ENCODE data around the gene ARNT2. TPM values are rescaled to one million over a fixed set of nuclear protein-coding genes. Genes with fewer than 3 reads are reported as not detected.
A peak's percentile ranks its signal among the peaks of the same experiment; 100 is the strongest.

Gene ARNT2
- total and polyA plus RNA-seq, 3 experiments from 2014 or later, result 0.11 to 0.13 TPM; not detected in 1

DNA sequence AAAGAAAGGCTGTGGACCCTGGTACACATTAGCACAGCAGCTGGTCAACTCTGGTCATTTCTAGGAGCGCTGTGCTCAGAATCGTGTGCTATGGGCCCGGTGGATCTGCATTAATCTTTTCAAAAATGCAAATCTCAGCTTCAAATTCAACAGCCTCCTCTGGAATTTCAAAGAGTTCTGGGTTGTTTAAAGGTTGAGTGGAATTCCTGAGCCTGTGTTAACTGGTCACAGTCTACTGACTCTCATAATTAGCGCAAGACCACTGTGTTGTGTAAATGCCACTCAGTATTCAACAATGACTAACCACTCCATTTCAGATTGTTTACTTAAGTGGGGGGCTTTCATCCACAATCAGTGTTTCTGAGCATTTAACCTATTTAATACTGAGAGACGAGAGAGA, 2.7 kb upstream of the ARNT2 start:
- Mint-ChIP-seq H3K27me3 (peaks cover 28 to 75% of the 10 kb centered on the region in 2 donors), H3K4me3 (no peak overlapping the region), H3K9me3 (peaks cover 0 to 2% (median 0%) of the 10 kb centered on the region in 5 donors), H3K4me1 (peaks cover 3 to 5% (median 5%) of the 10 kb centered on the region in 3 donors), H3K36me3 (peaks cover 0 to 3% (median 0%) of the 10 kb centered on the region in 3 donors), H3K27ac (no peak overlapping the region)
- POLR2A ChIA-PET, result no interaction called here
- H3K27me3 ChIP-seq (ENCODE audit: insufficient read depth, low read length, poor library complexity, severe bottlenecking), result peaks cover 10% of the 10 kb centered on the region
- no peaks in the 10 kb centered on the region for H3K9me3 ChIP-seq (ENCODE audit: low read length)
- H3K27ac ChIP-seq (ENCODE audit: low read depth, low read length), result no peak overlapping the region
- H3K4me3 ChIP-seq (ENCODE audit: low read length), result no peak overlapping the region
- no peaks in the 10 kb centered on the region for H3K36me3 ChIP-seq (ENCODE audit: insufficient read depth, low read length)
- no peak for DNase-seq
- CTCF ChIA-PET, result no interaction called here
- H3K4me1 ChIP-seq (ENCODE audit: insufficient read depth, low read length), result no peaks in the 10 kb centered on the region

DNA sequence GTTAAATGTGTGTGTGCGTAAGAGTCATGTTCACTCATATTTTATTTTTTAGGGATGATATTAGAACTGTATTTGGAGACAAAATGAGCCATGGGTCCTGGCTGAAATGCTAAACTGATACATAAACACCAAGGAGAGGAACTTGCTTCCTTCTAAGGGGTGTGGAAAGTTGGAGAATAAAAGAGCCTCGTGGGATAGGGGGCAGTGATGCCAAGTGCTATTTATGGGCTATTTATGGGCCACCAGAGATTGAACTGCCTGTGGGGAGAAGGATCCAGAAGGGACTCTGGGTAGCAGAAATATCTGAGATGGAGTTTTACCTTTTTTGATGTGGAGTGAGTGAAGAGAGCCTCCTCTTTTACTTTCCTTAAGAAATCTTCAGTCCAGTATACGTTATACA, 1.8 kb upstream of the ARNT2 start:
- DNase-seq, result no peak
- CTCF ChIA-PET, result no interaction called here
- peaks cover 28 to 75% of the 10 kb centered on the region in 2 donors for H3K27me3 Mint-ChIP-seq
- Histone ChIP-seq H3K27me3 (ENCODE audit: insufficient read depth, low read length, poor library complexity, severe bottlenecking) (peaks cover 10% of the 10 kb centered on the region), H3K27ac (ENCODE audit: low read depth, low read length) (no peak overlapping the region), H3K9me3 (ENCODE audit: low read length) (no peaks in the 10 kb centered on the region), H3K4me1 (ENCODE audit: insufficient read depth, low read length) (no peaks in the 10 kb centered on the region), H3K4me3 (ENCODE audit: low read length) (no peak overlapping the region), H3K36me3 (ENCODE audit: insufficient read depth, low read length) (no peaks in the 10 kb centered on the region)
- peaks cover 0 to 3% (median 0%) of the 10 kb centered on the region in 3 donors for H3K36me3 Mint-ChIP-seq
- no peak overlapping the region for H3K4me3 Mint-ChIP-seq
- peaks cover 0 to 2% (median 0%) of the 10 kb centered on the region in 5 donors for H3K9me3 Mint-ChIP-seq
- no peak overlapping the region for H3K27ac Mint-ChIP-seq
- POLR2A ChIA-PET, result no interaction called here
- peaks cover 3 to 5% (median 5%) of the 10 kb centered on the region in 3 donors for H3K4me1 Mint-ChIP-seq

DNA sequence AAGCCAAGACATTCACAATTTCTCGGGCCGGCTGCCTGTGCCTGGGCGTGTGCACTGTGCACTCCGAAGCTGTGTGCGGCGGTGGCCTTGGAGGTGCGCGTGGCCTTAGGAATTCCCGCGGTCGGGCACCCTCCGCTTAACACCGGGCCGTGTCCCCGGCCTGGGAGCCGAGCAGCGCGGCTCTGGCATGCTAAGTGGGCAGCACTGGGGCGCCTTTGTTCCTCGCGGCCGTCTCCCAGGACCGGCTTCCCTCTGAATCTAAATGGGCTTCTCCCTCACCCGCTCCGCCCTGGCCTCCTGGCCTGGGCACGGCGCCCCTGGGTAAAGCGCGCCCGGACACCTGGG, 498 bp upstream of the ARNT2 start:
- peaks cover 0 to 4% (median 0%) of the 10 kb centered on the region in 5 donors for H3K9me3 Mint-ChIP-seq
- H3K9me3 ChIP-seq (ENCODE audit: low read length), result no peaks in the 10 kb centered on the region
- H3K4me3 Mint-ChIP-seq, result no peak overlapping the region
- H3K27ac ChIP-seq (ENCODE audit: low read depth, low read length), result no peak overlapping the region
- H3K27ac Mint-ChIP-seq, result no peak overlapping the region
- ChIA-PET CTCF (no interaction called here), POLR2A (no interaction called here)
- no peaks in the 10 kb centered on the region for H3K4me1 ChIP-seq (ENCODE audit: insufficient read depth, low read length)
- no peaks in the 10 kb centered on the region for H3K36me3 ChIP-seq (ENCODE audit: insufficient read depth, low read length)
- H3K36me3 Mint-ChIP-seq, result peaks cover 0 to 3% (median 0%) of the 10 kb centered on the region in 3 donors
- H3K4me3 ChIP-seq (ENCODE audit: low read length), result no peak overlapping the region
- H3K27me3 Mint-ChIP-seq, result peaks cover 30 to 74% of the 10 kb centered on the region in 2 donors
- peaks cover 10% of the 10 kb centered on the region for H3K27me3 ChIP-seq (ENCODE audit: insufficient read depth, low read length, poor library complexity, severe bottlenecking)
- peaks cover 3 to 5% (median 5%) of the 10 kb centered on the region in 3 donors for H3K4me1 Mint-ChIP-seq
- no peak for DNase-seq

DNA sequence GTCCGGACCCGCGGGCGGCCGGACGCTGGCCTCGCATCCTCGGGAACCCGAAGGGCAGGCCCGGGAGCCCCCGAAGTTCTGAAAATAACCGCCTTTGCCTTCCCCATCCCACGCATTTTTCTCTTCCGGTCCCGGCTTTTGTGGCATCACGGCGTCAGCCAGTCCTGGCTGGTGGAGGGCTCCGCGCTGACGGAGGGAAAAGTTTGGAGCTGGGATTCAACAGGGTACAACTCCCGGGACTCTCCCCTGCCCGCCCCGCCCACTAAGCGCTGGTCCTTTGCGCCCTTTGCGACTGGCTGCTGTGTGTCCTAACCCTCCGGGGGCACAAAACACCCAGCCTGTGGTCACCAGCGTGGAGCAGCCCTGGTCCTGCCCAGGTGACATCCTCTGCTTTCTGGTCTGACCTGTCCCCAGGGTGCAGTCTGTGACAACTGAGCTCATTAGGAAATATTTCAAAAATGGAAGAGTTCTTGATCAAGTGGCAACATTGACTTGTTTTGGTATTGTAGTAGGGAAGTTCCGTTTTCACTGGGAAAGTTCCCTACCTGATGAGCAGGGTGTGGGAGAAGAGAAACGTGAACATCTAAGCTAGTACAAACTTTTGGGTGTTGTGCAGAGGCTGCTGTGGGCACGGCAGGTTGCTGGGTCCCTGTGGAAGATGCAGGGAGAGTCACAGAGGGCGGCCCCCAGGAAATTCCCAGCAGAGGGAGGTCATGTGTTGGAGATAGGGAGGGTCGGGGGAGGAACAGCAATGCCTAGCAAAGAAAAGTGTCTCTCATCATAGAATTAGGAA, 775 bp downstream of the ARNT2 start:
- H3K4me1 Mint-ChIP-seq, result peaks cover 3 to 5% (median 5%) of the 10 kb centered on the region in 3 donors
- H3K4me3 Mint-ChIP-seq, result peak overlapping the region in 2 of 7 donors; percentile 9 to 25
- no peaks in the 10 kb centered on the region for H3K9me3 ChIP-seq (ENCODE audit: low read length)
- peaks cover 30 to 73% of the 10 kb centered on the region in 2 donors for H3K27me3 Mint-ChIP-seq
- peaks cover 0 to 4% (median 0%) of the 10 kb centered on the region in 5 donors for H3K9me3 Mint-ChIP-seq
- ChIA-PET POLR2A (no interaction called here), CTCF (no interaction called here)
- no peaks in the 10 kb centered on the region for H3K36me3 ChIP-seq (ENCODE audit: insufficient read depth, low read length)
- H3K4me3 ChIP-seq (ENCODE audit: low read length), result no peak overlapping the region
- no peaks in the 10 kb centered on the region for H3K4me1 ChIP-seq (ENCODE audit: insufficient read depth, low read length)
- H3K36me3 Mint-ChIP-seq, result peaks cover 0 to 3% (median 0%) of the 10 kb centered on the region in 3 donors
- no peak for DNase-seq
- no peak overlapping the region for H3K27ac ChIP-seq (ENCODE audit: low read depth, low read length)
- H3K27me3 ChIP-seq (ENCODE audit: insufficient read depth, low read length, poor library complexity, severe bottlenecking), result peaks cover 14% of the 10 kb centered on the region
- H3K27ac Mint-ChIP-seq, result peak overlapping the region in 1 of 8 donors; percentile 65

DNA sequence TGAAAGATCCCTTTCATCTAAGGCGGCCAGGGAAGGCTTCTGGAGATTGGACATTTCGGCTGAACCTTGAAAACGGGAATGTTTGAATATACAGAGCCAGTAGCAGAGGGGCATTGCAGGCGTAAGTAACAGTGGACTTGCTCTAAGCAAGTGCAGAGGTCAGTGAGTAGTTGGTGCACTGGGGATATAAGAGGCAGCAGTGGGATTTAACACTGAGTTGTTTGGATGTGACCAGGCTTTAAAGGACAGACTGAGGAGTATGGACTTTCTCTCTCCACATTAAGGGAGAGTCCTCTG, 1.3 kb downstream of the ARNT2 start:
- Histone ChIP-seq H3K36me3 (ENCODE audit: insufficient read depth, low read length) (no peaks in the 10 kb centered on the region), H3K4me1 (ENCODE audit: insufficient read depth, low read length) (no peaks in the 10 kb centered on the region), H3K9me3 (ENCODE audit: low read length) (no peaks in the 10 kb centered on the region), H3K27me3 (ENCODE audit: insufficient read depth, low read length, poor library complexity, severe bottlenecking) (peaks cover 15% of the 10 kb centered on the region), H3K4me3 (ENCODE audit: low read length) (no peak overlapping the region), H3K27ac (ENCODE audit: low read depth, low read length) (no peak overlapping the region)
- H3K4me3 Mint-ChIP-seq, result peak overlapping the region in 1 of 7 donors; percentile 9
- peaks cover 0 to 2% (median 0%) of the 10 kb centered on the region in 5 donors for H3K9me3 Mint-ChIP-seq
- DNase-seq, result no peak
- POLR2A ChIA-PET, result no interaction called here
- peaks cover 0 to 3% (median 0%) of the 10 kb centered on the region in 3 donors for H3K36me3 Mint-ChIP-seq
- H3K27ac Mint-ChIP-seq, result no peak overlapping the region
- peaks cover 3 to 5% (median 5%) of the 10 kb centered on the region in 3 donors for H3K4me1 Mint-ChIP-seq
- peaks cover 26 to 71% of the 10 kb centered on the region in 2 donors for H3K27me3 Mint-ChIP-seq
- CTCF ChIA-PET, result no interaction called here

DNA sequence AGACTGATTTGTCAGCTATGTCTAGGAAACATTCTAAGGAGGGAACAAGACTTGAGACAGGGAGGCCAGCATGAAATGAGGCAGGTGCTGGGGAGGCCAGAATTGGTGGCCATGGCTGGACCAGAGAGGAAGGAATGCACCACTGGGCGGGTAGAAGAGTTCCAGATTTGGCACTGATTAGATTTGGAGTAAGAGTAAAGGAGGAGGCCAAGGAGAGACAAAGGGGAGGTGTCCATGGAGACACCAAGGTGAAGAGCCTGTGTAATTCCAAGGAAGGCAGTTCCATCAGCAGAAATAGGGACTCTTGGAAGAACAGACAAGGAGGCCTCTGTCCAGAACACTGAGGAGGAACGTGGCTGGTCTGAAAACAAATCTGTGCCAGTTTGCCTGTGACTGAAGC, 1.8 kb downstream of the ARNT2 start:
- no peak overlapping the region for H3K4me3 Mint-ChIP-seq
- DNase-seq, result no peak
- H3K27me3 ChIP-seq (ENCODE audit: insufficient read depth, low read length, poor library complexity, severe bottlenecking), result peaks cover 15% of the 10 kb centered on the region
- H3K9me3 Mint-ChIP-seq, result peaks cover 0 to 3% (median 0%) of the 10 kb centered on the region in 5 donors
- peaks cover 3 to 5% (median 5%) of the 10 kb centered on the region in 3 donors for H3K4me1 Mint-ChIP-seq
- ChIA-PET CTCF (no interaction called here), POLR2A (no interaction called here)
- H3K36me3 Mint-ChIP-seq, result peaks cover 0 to 3% (median 0%) of the 10 kb centered on the region in 3 donors
- H3K27me3 Mint-ChIP-seq, result peaks cover 26 to 75% of the 10 kb centered on the region in 2 donors
- no peak overlapping the region for H3K27ac Mint-ChIP-seq
- H3K4me1 ChIP-seq (ENCODE audit: insufficient read depth, low read length), result no peaks in the 10 kb centered on the region
- H3K9me3 ChIP-seq (ENCODE audit: low read length), result no peaks in the 10 kb centered on the region
- H3K4me3 ChIP-seq (ENCODE audit: low read length), result no peak overlapping the region
- H3K36me3 ChIP-seq (ENCODE audit: insufficient read depth, low read length), result no peaks in the 10 kb centered on the region
- H3K27ac ChIP-seq (ENCODE audit: low read depth, low read length), result no peak overlapping the region

DNA sequence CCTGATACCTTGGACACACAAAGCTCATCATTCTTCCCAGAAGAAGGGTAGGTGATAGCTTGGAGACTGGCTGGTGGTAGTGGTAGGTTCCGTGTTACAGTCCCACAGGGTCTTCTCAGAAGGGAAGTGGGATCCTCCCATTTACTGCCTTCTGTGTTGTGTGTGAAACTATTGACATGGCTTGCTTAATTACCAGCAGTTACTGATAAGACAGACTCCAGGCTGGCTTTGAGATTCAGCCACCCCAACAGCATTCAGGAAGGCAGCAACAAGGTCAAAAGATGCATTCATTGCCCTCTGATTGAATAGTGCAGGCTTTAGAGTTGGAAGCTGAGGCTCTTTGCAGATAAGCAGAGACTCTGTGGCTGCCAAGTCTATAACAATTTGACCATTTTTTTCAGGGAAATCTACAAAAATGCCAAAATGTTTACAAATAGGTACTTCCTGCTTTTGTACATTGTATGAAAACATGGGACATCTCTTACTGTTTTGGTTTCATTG, 7.7 kb downstream of the ARNT2 start:
- Histone ChIP-seq H3K27me3 (ENCODE audit: insufficient read depth, low read length, poor library complexity, severe bottlenecking) (peaks cover 4% of the 10 kb centered on the region), H3K4me1 (ENCODE audit: insufficient read depth, low read length) (no peaks in the 10 kb centered on the region), H3K4me3 (ENCODE audit: low read length) (no peak overlapping the region), H3K27ac (ENCODE audit: low read depth, low read length) (no peak overlapping the region), H3K36me3 (ENCODE audit: insufficient read depth, low read length) (no peaks in the 10 kb centered on the region), H3K9me3 (ENCODE audit: low read length) (no peaks in the 10 kb centered on the region)
- no peak overlapping the region for H3K4me3 Mint-ChIP-seq
- POLR2A ChIA-PET, result no interaction called here
- CTCF ChIA-PET, result no interaction called here
- no peak overlapping the region for H3K27ac Mint-ChIP-seq
- no peaks in the 10 kb centered on the region for H3K4me1 Mint-ChIP-seq
- no peaks in the 10 kb centered on the region for H3K36me3 Mint-ChIP-seq
- H3K27me3 Mint-ChIP-seq, result peaks cover 13 to 56% of the 10 kb centered on the region in 2 donors
- H3K9me3 Mint-ChIP-seq, result peaks cover 0 to 3% (median 0%) of the 10 kb centered on the region in 5 donors
- DNase-seq, result no peak

DNA sequence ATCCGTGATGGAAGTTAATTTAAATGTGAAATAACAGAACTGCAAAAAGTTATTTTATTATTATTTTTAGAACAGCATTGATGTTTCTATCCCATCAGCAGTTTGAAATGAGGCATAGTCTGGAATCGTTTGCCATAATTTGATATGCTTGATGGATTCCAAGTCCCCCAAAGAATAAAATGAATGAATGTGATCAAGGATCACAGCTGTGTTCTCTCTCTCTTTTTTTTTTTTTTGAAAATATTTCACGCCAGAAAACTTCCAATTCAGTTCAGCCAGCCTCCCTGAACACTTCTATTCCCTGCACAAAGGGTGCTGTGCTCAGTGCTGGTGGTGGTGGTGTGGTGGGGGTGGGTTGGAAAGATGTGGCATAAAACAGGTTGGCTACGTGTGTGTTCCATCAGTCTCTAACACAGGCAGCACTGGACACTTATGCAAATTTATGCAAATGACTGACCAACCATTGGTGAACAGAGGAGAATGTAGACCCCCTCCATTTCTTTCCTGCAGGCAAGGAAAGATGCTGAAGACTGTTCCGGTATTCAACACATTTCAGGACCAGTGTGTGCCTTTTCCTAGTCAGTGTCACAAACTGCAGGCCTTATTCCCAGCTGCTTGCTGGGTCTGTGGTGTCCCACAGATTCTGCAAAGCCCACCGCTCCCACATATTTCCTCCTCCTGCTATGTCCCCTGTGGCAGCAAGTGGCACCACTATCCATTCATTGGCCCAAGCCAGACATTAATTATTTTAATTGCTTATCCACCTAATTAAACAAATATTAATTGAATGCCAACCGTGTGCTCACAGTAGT, 10.6 kb downstream of the ARNT2 start:
- Histone ChIP-seq H3K4me1 (ENCODE audit: insufficient read depth, low read length) (no peaks in the 10 kb centered on the region), H3K27me3 (ENCODE audit: insufficient read depth, low read length, poor library complexity, severe bottlenecking) (peaks cover 3% of the 10 kb centered on the region), H3K27ac (ENCODE audit: low read depth, low read length) (no peak overlapping the region), H3K9me3 (ENCODE audit: low read length) (no peaks in the 10 kb centered on the region), H3K36me3 (ENCODE audit: insufficient read depth, low read length) (no peaks in the 10 kb centered on the region), H3K4me3 (ENCODE audit: low read length) (no peak overlapping the region)
- ChIA-PET CTCF (no interaction called here), POLR2A (no interaction called here)
- no peak for DNase-seq
- H3K27me3 Mint-ChIP-seq, result peaks cover 10 to 52% of the 10 kb centered on the region in 2 donors
- no peak overlapping the region for H3K4me3 Mint-ChIP-seq
- H3K27ac Mint-ChIP-seq, result no peak overlapping the region
- H3K9me3 Mint-ChIP-seq, result peaks cover 0 to 2% (median 0%) of the 10 kb centered on the region in 5 donors
- H3K36me3 Mint-ChIP-seq, result no peaks in the 10 kb centered on the region
- no peaks in the 10 kb centered on the region for H3K4me1 Mint-ChIP-seq
